ENCODE results near the gene TGFB3. TPM values are rescaled to one million over a fixed set of nuclear protein-coding genes. Genes with fewer than 3 reads are reported as not detected.

The TGFB3 gene
- total RNA-seq, 3 donors from 2014 or later (not counting 1 experiment from before 2014, with no cell fraction given) = 10.6 to 12.8 (median 12.3) TPM

DNA sequence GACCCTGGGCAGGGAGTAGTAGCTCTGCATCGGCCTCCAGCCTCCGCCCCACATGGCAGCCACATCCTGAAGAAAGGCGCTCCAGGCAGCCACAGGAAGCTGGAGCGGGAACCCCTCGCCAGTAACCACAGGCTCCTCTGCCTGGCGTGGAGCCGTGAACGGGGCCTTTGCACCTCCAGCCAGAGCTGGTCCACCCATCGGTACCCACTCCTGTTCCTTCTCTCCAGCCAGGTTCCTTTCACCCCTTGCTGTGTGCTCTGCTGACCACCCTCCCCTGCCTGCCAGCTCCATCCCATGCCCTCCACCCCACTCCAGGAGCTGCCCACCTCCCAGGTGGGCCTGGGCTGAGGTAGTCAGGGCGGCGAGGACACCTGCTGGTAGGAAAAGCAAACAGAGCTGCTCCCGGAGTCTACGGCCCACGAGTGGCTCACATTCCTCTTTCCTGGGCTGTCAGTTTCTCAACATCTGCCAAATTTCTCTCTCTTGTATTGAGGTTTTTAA lies 2.7 kb downstream of the TGFB3 start:
- H3K36me3 Mint-ChIP-seq = no peaks in the 10 kb centered on the region
- no peak for ATAC-seq
- H3K4me3 Mint-ChIP-seq = no peak overlapping the region
- DNase-seq = peak in 1 of 2 donors; percentile 52
- no peaks in the 10 kb centered on the region for H3K9me3 ChIP-seq (ENCODE audit: control insufficient read depth, insufficient read depth, low read length)
- TF ChIP-seq, protein P1, sequence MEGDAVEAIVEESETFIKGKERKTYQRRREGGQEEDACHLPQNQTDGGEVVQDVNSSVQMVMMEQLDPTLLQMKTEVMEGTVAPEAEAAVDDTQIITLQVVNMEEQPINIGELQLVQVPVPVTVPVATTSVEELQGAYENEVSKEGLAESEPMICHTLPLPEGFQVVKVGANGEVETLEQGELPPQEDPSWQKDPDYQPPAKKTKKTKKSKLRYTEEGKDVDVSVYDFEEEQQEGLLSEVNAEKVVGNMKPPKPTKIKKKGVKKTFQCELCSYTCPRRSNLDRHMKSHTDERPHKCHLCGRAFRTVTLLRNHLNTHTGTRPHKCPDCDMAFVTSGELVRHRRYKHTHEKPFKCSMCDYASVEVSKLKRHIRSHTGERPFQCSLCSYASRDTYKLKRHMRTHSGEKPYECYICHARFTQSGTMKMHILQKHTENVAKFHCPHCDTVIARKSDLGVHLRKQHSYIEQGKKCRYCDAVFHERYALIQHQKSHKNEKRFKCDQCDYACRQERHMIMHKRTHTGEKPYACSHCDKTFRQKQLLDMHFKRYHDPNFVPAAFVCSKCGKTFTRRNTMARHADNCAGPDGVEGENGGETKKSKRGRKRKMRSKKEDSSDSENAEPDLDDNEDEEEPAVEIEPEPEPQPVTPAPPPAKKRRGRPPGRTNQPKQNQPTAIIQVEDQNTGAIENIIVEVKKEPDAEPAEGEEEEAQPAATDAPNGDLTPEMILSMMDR (IDR thresholded peaks at IDR 0.05) = no peak
- intact Hi-C loops (cut with micrococcal nuclease) = no loop called here
- no peaks in the 10 kb centered on the region for H3K36me3 ChIP-seq (ENCODE audit: control insufficient read depth, insufficient read depth, low read length)
- H3K4me3 ChIP-seq (ENCODE audit: low read length) = no peak overlapping the region
- H3K4me1 Mint-ChIP-seq = peaks cover 37 to 38% of the 10 kb centered on the region in 2 donors
- H3K4me1 ChIP-seq (ENCODE audit: control insufficient read depth, insufficient read depth, low read length) = peaks cover 34% of the 10 kb centered on the region
- H3K27ac ChIP-seq (ENCODE audit: low read length) = no peak overlapping the region
- no peaks in the 10 kb centered on the region for H3K27me3 ChIP-seq (ENCODE audit: control insufficient read depth, insufficient read depth, low read length)
- WGBS (ENCODE audit: insufficient coverage) = 21% methylated on average over 14 of the region's 14 CpGs
- H3K27ac Mint-ChIP-seq = peak overlapping the region in 1 of 2 donors; percentile 78
- H3K27me3 Mint-ChIP-seq (ENCODE audit: low read depth in 2 of 2) = no peaks in the 10 kb centered on the region
- H3K9me3 Mint-ChIP-seq = no peaks in the 10 kb centered on the region

- no peak overlapping the region for H3K27ac ChIP-seq (ENCODE audit: low read length)
- no peaks in the 10 kb centered on the region for H3K36me3 Mint-ChIP-seq
- ATAC-seq = no peak
- H3K36me3 ChIP-seq (ENCODE audit: control insufficient read depth, insufficient read depth, low read length) = no peaks in the 10 kb centered on the region
- H3K9me3 ChIP-seq (ENCODE audit: control insufficient read depth, insufficient read depth, low read length) = no peaks in the 10 kb centered on the region
- peaks cover 34% of the 10 kb centered on the region for H3K4me1 ChIP-seq (ENCODE audit: control insufficient read depth, insufficient read depth, low read length)
- H3K27me3 Mint-ChIP-seq (ENCODE audit: low read depth in 2 of 2) = no peaks in the 10 kb centered on the region
- no peaks in the 10 kb centered on the region for H3K27me3 ChIP-seq (ENCODE audit: control insufficient read depth, insufficient read depth, low read length)
- H3K27ac Mint-ChIP-seq = peak overlapping the region in 1 of 2 donors; percentile 78
- DNase-seq = peak in 1 of 2 donors; percentile 51
- H3K4me3 Mint-ChIP-seq = no peak overlapping the region
- intact Hi-C loops (cut with micrococcal nuclease) = no loop called here
- H3K4me1 Mint-ChIP-seq = peaks cover 37 to 38% of the 10 kb centered on the region in 2 donors
- no peak overlapping the region for H3K4me3 ChIP-seq (ENCODE audit: low read length)
- no peaks in the 10 kb centered on the region for H3K9me3 Mint-ChIP-seq
- TF ChIP-seq, protein P1 (IDR thresholded peaks at IDR 0.05) = no peak
- WGBS (ENCODE audit: insufficient coverage) = 59% methylated on average over 10 of the region's 10 CpGs
Measured at GRCh38 chr14:75978249-75978731, 3.5 kb downstream of the TGFB3 start.

DNA sequence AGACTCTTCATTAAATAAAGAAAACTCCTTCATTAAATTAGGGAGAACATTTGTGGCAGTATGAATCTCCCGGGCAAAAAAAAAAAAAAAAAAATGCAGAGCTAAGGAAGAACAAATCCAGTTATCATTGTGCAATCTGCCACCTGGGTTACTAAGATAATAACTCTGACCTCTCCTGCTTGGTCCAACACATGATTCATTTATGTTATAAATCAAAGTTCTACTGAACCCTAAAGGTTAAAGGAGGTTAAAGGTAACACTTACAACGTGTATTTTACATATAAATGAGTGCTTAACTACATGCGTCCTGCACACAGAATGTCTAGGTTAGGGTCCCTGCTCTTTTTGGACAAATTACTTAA lies 4.2 kb downstream of the TGFB3 start:
- no peak overlapping the region for H3K27ac Mint-ChIP-seq

More for the DNA sequence above, 4.2 kb downstream of the TGFB3 start:
- Mint-ChIP-seq H3K4me3 (no peak overlapping the region), H3K27me3 (ENCODE audit: low read depth in 2 of 2) (no peaks in the 10 kb centered on the region), H3K36me3 (no peaks in the 10 kb centered on the region), H3K9me3 (no peaks in the 10 kb centered on the region), H3K4me1 (peaks cover 37 to 38% of the 10 kb centered on the region in 2 donors)
- Histone ChIP-seq H3K4me3 (ENCODE audit: low read length) (no peak overlapping the region), H3K4me1 (ENCODE audit: control insufficient read depth, insufficient read depth, low read length) (peaks cover 29% of the 10 kb centered on the region), H3K36me3 (ENCODE audit: control insufficient read depth, insufficient read depth, low read length) (no peaks in the 10 kb centered on the region), H3K9me3 (ENCODE audit: control insufficient read depth, insufficient read depth, low read length) (no peaks in the 10 kb centered on the region), H3K27me3 (ENCODE audit: control insufficient read depth, insufficient read depth, low read length) (no peaks in the 10 kb centered on the region), H3K27ac (ENCODE audit: low read length) (no peak overlapping the region)
- TF ChIP-seq, protein P1 (IDR thresholded peaks at IDR 0.05) = no peak
- DNase-seq (no peak), ATAC-seq (no peak)
- intact Hi-C loops (cut with micrococcal nuclease) = no loop called here
- 89% methylated on average over 3 of the region's 3 CpGs for WGBS (ENCODE audit: insufficient coverage)
